HG02642 (cell line): Measurements from ENCODE around the gene ATP5ME.
"Not testable (repeated sequence)": the region's sequence is repeated elsewhere in the genome, so short reads cannot be mapped to it uniquely, and the experiment has no call there.

ENCODE experiments used
- ATAC-seq: cut with Tn5 transposase; IDR thresholded peaks from one replicate; pipeline ENCODE4 v1.9.1; 2021; ENCODE audit warnings: mild to moderate bottlenecking; ENCODE audit not compliant: unreplicated experiment, poor library complexity

Gene ATP5ME

DNA sequence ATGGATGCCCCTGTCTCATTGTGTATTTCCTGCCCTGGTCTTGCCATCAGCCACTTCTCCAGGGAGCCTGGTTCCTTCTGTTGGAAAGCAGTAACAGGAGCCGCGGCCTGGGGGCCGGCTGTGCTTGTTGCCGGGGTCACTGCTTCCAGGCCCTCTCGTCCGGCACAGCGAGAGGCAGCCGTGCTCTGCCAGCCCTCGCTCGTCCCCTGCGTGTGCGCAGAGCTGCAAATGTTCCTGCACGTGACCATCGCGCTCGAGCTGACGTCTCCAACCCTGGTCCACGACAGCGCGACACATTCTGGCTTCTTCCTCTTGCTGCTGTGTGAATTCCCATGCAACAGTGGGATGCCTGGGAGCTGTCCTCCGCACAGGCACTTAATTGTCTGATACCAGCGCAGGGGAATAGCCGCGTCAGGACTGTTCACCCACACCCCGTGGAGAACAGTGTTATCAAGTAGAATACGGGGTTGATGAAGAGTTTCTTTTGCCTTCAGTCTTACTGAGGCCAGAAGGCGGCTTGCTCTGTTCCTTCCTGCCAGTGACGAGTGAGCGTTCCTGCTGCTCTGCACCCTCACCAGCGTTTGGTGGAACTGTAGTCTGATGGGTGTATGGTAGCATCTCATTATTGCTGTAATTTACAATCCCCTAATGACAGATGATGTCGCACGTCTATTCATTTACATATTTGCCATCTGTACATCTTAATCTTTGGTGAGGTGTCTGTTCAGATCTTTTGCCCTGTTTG is 36.4 kb downstream of the ATP5ME start:
- ATAC-seq: no peak

DNA sequence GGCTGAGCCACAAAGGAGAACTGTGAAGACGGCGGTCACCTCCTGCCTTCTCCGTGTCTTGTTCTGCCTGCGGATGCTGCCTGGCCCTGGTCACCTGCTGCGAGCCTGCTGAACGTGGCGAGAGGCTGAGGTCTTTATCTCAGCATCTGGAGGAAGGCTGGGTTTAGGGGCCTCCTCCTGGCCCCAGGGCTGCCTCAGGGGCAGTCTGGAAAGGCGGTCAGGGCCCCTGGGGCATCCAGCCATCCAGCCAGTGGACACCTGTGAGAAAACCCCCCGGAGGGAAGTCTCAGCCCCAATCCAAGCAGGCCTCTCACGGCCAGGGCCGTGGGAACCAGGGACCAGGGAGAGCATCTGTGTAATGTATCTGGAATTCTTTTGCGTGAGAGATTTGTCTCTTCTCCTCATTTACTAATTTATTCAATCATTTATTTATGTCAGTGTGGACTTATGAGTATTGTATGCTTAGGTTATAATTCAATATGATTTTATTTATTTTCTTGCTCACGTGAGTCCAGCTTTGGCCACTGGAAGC is 37.4 kb downstream of the ATP5ME start:
- no peak for ATAC-seq

DNA sequence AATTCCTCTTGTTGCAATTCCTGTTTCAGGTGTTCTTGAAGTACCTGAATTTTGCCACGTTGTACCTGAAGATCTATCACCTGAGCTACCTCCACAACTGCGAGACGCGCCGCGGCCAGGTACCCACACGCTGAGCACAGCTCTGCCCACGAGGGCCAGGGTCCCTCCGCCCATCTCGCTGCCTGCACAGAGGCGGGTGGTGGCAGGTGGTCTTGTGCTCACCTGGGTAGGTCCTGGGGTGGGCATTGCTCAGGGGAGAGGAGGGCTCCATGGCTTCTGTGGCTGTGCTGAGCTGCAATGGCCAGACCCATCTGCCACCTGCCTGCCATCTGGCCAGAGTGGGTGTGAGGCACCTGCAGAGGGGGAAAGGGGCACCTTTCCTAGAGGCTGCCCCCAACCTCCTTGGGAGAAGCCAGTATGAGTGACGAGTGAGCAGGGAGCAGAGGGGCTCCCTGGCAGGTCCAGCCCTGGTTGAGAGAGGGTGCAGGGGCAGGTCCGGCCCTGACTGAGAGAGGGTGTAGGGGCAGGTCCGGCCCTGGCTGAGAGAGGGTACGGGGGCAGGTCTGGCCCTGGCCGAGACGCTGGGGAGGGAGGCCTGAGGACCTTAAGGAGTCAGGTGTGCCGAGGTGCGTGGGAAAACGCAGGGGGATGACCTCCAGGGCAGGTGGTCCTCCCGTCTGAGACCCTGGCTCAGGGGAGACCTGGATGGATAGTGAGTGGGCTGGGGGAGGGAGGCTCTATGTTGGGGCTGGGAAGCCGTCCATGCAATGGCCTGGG is 38.0 kb downstream of the ATP5ME start:
- ATAC-seq: no peak

DNA sequence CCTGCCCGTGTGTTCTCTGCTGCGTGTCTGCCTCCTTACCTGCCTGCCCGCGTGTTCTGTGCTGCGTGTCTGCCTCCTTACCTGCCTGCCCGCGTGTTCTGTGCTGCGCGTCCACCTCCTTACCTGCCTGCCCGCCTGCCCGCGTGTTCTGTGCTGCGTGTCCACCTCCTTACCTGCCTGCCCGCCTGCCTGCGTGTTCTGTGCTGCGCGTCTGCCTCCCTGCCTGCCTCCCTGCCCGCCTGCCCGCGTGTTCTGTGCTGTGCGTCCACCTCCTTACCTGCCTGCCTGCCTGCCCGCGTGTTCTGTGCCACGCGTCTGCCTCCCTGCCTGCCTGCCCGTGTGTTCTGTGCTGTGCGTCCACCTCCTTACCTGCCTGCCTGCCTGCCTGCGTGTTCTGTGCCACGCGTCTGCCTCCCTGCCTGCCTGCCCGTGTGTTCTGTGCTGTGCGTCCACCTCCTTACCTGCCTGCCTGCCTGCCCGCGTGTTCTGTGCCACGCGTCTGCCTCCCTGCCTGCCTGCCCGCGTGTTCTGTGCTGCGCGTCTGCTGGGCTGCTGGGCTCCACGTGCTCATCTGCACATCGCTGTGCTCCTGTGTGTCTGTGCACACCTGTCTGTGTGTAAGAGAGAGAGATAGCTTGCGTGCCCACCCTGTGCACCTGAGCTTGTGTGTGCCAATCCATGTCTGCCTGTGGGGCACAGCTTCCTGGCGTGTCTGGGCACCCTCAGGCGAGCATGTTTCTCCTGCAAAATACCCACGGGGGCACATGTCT is 38.8 kb downstream of the ATP5ME start:
- not testable (repeated sequence) for ATAC-seq

DNA sequence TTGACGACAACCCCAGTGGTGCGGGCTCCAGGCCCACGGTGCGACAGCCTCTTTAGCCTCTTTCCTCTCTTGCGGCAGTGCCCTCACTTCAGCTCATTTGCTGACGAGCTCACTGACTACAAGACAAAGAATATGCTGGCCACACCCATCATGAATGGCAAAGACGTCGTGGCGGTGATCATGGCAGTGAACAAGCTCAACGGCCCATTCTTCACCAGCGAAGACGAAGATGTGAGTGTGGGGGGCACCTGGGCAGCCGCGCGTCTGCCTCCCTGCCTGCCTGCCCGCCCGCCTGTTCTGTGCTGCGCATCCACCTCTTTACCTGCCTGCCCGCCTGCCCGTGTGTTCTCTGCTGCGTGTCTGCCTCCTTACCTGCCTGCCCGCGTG is 39.5 kb downstream of the ATP5ME start:
- ATAC-seq: no peak

DNA sequence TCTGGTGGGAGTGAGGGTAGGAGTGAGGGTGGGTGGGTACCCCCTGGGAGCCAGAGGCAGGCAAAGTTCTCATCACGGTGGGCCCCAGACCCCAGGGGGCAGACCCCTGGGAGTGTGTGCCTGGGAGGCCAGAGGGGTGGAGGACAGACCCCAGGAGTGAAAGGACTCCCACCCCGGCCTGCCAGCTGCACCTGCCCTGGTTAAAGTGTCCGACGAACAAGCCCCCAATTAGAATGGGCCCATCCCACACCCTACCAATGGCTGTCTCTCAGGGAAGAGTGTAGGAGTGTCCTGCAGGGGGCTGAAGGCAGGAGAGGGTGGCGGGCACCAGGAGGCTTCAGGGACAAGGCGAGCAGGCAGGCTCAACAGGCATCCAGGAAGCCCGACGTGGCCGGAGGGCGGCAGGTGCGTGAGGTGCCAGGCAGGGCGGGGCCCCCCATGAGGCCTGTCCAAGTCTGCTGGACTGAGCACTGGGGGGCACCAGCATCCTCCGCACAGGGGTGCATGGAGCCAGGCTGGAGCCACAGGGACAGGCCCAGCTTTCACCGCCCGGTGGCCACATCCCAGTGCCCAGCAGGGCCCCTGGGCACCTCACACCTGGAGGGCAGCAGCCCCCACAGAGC is 40.0 kb downstream of the ATP5ME start:
- ATAC-seq: no peak

DNA sequence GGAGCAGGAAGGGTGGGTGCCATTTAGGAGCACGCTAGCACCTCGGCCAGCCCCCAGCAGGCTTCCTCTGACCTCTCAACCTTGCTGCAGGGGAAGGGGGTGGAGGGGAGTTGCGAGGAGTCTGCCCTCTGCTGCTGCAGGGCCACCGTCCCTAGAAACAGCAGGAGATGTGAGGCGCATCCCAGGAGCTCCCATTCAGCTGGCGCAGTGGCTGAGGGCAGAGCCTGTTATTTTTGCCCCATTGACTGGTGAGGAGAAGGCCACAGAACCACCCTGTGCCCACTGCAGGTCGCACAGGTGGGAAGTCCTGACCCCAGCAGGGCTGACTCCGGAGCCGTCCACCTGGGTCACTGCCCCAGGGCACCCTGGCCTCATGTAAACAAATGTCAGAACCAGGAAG is 40.7 kb downstream of the ATP5ME start:
- no peak for ATAC-seq

DNA sequence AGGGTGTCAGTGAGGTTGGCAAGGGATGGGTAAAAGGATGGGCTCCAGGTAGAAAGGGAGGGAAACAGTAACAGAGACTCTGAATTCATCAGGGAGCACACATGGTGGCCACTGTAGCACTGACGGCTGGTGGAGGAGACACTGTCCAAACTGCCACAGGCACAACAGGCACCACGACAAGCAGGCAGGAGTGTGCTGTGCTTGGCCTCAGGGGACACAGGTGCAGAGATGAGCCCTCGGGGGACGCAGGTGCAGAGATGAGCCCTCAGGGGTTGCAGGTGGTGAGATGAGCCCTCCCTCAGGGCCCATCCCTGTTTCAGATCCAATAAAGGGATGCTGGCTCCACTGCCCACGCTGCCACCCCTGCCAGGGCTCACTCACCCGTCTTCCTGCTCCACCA is 41.1 kb downstream of the ATP5ME start:
- ATAC-seq: no peak

DNA sequence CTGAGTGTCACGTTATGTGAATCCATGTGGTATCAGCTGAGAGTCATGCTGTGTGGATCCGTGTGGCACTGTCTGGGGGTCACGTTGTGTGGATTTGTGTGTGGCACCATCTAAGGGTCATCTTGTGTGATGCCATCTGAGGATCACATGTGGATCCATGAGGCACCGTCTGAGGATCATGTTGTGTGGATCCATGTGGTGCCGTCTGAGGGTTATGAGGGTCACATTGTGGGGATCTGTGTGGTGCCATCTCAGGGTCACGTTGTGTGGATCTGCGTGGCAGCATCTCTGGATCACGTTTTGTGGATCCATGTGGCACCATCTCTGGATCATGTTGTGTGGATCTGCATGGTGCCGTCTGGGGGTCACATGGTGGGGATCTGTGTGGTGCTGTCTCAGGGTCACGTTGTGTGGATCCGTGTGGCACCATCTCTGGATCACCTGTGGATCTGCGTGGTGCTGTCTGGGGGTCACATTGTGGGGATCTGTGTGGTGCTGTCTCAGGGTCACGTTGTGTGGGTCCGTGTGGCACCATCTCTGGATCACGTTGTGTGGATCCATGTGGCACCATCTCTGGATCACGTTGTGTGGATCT is 41.8 kb downstream of the ATP5ME start:
- no peak for ATAC-seq

DNA sequence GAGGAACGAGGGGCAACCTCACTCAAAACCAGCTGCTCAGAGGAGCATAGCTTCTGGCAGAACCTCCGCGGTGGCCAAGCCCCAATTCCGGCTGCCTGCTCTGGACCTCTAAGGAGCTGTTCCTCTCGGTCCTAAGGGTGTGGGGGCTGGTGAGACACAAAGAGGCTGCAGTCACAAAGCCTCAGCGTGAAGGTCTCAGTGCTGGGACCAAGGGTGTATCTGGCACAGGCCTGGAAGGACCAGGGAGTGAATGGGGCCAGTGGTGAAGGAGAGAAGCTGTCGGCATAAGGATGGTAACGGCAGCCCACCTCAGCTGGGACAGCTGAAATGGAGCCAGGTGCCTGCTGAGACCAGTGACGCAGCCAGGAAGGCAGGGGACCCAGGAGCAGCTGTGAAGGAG is 43.4 kb downstream of the ATP5ME start:
- no peak for ATAC-seq

DNA sequence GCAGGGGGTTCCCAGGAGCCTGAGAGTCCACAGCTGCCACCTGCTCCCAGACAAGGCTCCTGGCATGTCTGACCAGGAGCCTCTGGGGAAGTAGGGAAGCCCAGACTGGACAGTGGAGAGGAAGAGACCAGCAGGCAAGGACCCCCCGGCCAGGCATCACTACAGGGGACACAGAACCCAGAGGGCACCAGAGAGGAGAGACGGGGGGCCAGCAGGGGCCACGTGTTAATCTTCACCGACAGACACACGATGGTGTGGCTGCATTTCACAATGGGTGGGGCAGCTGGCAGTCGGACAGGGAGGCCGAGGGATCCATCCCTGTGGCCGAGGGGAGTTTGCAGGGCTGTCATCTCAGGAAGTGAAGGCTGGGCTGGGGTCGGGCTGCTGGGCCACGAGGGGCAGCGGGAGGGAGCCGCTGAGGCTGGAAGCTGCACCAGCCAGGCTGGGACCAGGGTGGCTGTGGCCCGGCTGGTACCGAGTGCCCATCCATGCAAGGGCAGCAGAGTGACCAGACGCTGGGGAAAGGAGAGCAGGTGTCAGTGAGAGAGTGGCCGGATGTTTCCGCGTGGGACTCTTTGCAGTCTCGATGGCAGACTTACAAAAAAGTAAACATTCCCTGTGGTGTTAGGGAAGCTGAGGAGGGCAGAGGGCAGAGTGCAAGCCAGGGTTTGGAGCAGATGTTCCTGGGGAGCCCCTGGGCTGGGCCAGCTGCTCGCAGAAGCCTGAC is 44.0 kb downstream of the ATP5ME start:
- no peak for ATAC-seq

DNA sequence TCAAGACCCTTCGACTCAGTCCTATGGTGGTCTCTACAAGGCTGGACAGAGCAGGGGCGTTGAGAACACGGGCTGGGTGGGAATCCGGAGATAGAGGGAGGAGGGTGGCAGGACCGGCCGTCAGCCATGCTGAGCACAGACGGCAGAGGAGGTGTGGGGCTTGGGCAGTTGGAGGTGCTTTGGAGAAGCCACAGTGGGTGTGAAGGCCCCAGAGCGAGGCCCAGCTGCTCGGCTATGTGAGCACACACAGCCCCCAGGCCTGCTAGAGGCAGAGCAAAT is 44.5 kb downstream of the ATP5ME start:
- ATAC-seq: no peak

DNA sequence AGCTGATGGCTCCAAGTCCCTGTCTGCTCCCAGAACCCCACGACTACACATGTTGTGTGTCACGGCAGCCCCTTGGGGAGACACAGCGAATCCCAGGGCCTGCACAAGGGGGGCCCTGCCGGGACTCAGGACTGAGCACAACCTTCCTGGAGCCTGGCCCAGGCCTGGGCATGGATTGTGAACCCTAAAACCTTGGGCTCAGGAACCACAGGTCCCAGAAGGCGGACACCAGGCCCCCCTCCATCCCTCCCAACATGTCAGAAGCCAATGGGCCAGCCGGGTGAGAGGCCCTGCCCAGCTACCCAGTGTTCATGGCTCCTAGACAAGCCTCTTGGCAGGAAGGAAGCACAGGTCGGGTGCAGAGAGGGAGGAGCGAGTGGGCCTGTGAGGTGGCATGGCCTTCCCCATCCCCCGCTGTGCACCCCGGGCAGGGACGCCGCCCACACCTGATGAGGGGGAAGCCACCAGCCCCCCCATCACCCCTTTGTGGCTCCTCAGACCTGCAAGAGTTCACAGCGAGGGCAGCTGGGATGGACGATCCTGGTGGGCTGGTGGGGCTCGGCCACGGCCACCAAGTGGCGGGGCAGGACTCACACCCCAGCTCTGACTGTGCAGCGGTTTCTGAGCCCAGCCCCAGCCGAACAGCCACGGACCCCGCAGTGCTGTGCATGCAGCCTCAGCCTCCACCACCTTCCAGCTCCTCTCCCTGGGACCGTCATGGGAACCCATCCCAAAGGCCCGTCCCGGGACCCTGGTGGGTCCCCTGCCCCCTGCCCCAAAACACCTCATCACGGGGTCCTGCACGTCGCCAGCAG is 45.0 kb downstream of the ATP5ME start:
- ATAC-seq: no peak

DNA sequence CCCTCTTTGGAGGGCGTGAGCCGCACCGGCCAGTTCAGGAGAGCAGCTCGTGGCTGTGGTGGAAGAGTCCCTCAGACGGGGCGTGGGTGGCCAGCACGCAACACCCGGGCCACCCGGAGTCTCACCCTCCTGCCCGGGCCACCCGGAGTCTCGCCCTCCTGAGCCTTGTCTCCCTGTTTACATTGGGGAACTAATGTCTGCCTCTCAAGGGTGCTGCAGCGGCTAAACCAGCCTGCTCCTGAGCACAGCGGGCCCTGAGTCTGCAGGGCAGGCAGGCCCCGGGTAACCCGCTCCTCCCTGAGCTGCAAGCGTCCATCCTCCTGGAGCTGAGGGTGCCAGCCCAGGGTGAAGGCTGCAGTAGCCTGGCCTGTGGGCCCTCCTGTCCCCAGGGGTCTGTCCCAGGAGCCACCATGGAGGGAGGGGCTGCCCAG is 45.8 kb downstream of the ATP5ME start:
- ATAC-seq: no peak

DNA sequence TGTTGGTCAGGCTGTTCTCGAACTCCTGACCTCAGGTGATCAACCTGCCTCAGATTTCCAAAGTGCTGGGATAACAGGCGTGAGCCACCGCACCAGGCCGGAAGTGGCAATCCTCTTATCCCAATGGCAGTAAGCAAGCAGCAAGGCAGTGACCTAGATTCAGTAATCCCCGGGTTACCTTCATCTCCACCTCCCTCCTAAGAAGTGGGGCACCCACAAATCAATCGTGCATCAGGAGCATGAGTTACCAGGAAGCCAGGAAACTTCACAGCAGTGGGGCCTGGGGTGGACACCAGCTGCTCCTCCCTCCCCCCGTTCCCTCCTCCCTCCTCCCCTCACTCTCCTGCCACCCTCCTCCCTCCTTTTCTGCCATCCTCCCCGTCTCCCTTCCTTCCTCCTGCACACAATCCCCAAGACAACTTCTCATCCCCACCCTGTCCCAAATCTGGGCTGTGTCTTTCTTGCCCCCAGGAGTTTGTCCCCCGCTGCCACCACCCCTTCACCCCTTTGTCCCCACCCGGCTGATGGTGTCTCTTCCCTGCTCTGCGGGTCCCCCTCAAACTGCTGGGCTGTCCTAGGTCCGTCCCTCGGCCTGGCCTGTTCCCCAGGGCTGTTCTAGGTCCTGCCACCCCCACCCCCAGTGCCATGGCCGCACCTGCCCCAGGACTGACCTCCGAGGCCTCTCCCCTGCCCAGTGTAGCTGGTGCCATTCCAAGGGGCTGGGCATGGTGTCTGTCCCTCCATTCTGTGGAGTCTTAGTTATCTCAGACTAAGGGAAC is 46.5 kb downstream of the ATP5ME start:
- ATAC-seq: no peak

DNA sequence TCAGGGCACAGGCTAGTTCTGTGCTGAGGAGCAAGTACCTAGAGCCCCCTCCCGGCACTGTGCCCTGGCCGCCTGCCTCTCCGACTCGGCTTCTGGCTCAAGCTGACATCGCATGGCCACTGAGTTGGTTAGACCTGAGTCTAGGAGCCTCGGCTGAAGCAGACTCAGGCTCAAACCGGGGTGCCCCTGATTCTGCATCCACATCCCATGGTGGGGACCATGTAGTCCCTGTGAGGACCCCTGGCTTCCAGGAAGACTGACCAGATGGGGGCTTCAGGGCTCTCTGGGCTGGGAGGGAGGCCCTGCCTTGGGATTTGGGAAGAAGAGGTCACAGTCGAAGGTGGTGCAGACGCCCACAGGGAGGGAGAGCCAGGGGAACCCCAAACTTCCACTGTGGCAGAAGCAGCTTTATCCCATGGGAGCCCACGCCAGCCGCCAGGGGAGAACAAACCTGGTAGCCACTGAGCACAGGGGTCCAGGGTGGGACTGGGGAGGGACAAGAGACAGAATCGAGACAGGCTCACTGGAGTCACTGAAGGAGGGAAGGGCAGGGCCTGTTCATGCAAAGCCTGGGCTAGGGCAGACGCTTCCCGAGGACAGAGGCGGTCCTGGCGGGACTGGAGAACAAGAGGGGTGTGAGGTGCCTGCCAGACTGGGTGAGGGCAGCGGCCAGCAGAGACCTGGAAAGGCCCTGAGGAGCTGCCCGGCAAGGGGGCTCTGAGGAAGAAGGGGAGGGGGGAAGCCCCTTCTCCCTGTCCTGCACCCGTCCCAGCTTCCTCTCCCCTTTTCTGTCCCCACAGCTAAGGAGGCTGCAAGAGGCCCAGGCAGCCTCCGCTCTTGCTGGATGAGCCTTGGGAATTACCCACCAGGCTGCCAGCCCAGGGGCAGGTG is 47.6 kb downstream of the ATP5ME start:
- no peak for ATAC-seq

DNA sequence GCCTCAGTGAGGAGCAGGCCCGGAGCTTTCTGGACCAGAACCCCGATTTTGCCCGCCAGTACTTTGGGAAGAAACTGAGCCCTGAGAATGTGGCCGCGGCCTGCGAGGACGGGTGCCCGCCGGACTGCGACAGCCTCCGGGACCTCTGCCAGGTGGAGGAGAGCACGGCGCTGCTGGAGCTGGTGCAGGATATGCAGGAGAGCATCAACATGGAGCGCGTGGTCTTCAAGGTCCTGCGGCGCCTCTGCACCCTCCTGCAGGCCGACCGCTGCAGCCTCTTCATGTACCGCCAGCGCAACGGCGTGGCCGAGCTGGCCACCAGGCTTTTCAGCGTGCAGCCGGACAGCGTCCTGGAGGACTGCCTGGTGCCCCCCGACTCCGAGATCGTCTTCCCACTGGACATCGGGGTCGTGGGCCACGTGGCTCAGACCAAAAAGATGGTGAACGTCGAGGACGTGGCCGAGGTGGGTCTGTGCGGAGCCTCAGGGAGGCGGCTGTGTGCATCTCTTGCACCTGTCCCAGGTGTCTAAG is 48.4 kb downstream of the ATP5ME start:
- no peak for ATAC-seq
